Measurements from ENCODE around the gene MEGF8. TPM values are rescaled to one million over a fixed set of nuclear protein-coding genes. Genes with fewer than 3 reads are reported as not detected.

MEGF8 gene
- total RNA-seq, 4 donors from 2014 or later = 6.4 to 11.1 (median 10.3) TPM

DNA sequence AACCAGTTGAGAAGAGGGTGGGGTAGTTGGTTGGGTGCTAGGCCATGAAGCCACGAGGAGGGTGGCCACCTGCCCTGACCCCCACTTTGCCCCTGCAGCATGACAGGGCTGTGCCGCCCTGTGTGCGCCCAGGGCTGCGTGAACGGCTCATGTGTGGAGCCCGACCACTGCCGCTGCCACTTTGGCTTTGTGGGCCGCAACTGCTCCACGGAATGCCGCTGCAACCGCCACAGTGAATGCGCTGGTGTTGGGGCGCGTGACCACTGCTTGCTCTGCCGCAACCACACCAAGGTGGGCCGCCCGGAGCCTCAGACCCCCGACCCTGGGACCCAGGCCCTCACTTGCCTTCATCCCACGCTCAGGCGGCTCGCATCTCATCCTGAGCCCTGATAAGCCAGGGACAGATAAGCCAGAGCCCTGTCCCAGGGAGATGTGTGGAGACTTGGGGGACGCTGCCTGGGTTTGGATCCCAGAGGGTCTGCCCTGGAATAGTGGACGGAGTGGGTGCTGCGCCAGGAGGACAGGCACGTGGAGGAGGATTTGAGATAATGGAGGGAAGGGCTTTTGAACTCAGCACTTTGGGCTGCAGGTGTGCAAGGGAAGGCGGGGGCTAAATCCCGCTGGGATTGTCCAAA is 44.1 kb downstream of the MEGF8 start:
- 80% methylated on average over 4 to 8 of the region's 27 CpGs for WGBS, 2 donors
- no peak for DNase-seq
- H3K36me3 ChIP-seq = peaks cover 0 to 39% (median 0%) of the 10 kb centered on the region in 3 donors
- intact Hi-C loops (cut with DNase I) = no loop called here
- H3K27me3 ChIP-seq = no peaks in the 10 kb centered on the region
- H3K4me3 ChIP-seq = no peak overlapping the region
- TF ChIP-seq, protein P1, sequence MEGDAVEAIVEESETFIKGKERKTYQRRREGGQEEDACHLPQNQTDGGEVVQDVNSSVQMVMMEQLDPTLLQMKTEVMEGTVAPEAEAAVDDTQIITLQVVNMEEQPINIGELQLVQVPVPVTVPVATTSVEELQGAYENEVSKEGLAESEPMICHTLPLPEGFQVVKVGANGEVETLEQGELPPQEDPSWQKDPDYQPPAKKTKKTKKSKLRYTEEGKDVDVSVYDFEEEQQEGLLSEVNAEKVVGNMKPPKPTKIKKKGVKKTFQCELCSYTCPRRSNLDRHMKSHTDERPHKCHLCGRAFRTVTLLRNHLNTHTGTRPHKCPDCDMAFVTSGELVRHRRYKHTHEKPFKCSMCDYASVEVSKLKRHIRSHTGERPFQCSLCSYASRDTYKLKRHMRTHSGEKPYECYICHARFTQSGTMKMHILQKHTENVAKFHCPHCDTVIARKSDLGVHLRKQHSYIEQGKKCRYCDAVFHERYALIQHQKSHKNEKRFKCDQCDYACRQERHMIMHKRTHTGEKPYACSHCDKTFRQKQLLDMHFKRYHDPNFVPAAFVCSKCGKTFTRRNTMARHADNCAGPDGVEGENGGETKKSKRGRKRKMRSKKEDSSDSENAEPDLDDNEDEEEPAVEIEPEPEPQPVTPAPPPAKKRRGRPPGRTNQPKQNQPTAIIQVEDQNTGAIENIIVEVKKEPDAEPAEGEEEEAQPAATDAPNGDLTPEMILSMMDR (IDR thresholded peaks at IDR 0.05) = no peak
- H3K9me3 ChIP-seq = no peaks in the 10 kb centered on the region
- no peak overlapping the region for H3K27ac ChIP-seq
- H3K4me1 ChIP-seq = peaks cover 0 to 8% (median 0%) of the 10 kb centered on the region in 3 donors

DNA sequence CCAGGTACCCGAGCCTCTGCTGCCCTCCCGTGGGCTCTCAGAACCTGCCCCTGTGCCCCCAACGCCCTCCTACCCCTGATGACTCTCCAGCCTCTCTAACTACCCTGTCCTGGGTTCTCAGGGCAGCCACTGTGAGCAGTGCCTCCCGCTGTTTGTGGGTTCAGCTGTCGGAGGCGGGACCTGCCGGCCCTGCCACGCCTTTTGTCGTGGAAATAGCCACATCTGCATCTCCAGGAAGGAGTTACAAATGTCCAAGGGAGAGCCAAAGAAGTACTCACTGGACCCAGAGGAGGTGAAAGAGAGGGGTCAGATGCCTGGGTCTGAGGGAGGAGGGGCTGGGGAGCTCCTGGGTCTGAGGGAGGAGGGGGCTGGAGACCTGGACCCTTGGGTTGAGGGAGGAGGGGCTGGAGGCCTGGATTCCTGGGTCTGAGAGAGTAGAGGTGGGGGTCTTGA is 44.7 kb downstream of the MEGF8 start:
- DNase-seq = no peak
- Histone ChIP-seq H3K4me3 (no peak overlapping the region), H3K9me3 (no peaks in the 10 kb centered on the region), H3K27me3 (no peaks in the 10 kb centered on the region), H3K27ac (no peak overlapping the region), H3K4me1 (peaks cover 0 to 3% (median 0%) of the 10 kb centered on the region in 3 donors), H3K36me3 (peaks cover 0 to 43% (median 0%) of the 10 kb centered on the region in 3 donors)
- TF ChIP-seq, protein P1 (IDR thresholded peaks at IDR 0.05) = no peak
- TF ChIP-seq POLR2A (IDR thresholded peaks at IDR 0.05) = no peak
- intact Hi-C loops (cut with DNase I) = no loop called here
- 77% methylated on average over 3 of the region's 9 CpGs; no CpG with 5 or more reads in 1 of the 2 donors for WGBS, 2 donors

DNA sequence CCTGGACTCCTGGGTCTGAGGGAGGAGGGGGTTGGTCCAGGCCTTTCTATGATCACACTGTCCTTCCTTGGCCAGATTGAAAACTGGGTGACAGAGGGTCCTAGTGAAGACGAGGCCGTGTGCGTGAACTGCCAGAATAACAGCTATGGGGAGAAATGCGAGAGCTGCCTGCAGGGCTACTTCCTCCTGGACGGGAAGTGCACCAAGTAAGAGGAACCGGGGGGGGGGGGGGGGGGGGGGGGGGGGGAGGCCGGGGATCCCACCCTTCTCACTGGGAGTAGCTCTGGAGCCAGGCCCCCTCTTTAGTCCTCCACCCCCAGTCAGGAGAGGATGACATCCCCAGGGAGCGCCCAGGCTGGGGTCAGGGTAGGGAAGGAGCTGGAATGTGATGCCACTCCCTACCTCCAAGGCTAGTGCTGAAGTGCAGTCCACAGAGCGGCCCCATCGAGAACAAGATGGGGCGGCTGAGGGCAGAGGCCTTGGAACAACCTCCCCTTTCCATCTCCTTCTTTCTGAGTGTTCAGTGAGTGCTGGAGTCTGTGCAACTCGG is 45.3 kb downstream of the MEGF8 start:
- Histone ChIP-seq H3K36me3 (peaks cover 0 to 49% (median 0%) of the 10 kb centered on the region in 3 donors), H3K27ac (no peak overlapping the region), H3K4me3 (no peak overlapping the region), H3K27me3 (no peaks in the 10 kb centered on the region), H3K4me1 (no peaks in the 10 kb centered on the region), H3K9me3 (no peaks in the 10 kb centered on the region)
- intact Hi-C loops (cut with DNase I) = no loop called here
- WGBS, 2 donors = 89 to 100% methylated on average over 5 of the region's 12 CpGs
- TF ChIP-seq, protein P1 (IDR thresholded peaks at IDR 0.05) = no peak
- no peak for TF ChIP-seq POLR2A (IDR thresholded peaks at IDR 0.05)
- DNase-seq = no peak

DNA sequence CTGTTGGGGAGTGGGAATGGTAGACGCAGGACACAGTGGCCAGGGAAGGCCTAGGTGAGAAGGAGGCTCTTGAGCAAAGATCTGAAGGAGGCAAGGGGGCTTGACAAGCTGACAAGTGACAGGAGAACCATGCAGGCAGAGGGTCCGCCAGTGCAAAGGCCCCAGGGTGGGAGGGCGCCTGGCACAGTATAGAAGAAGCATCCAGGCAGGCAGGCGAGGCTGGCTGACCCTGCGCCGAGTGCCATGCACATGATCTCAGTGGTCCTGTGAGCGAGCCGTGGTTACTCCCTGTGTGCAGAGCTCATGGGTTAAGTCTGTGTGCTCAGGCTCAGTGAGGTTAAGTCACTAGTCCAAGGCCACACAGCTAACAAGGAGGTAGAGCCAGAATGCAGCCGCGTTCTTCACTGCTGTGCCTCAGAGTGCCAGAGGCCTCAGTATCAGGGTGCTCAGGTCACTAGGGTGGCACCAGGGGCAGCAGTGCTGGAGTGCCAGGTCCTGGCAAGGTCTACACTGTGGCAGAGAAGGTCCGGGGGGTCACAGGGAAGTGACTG is 49.5 kb downstream of the MEGF8 start:
- H3K36me3 ChIP-seq = peaks cover 0 to 54% (median 0%) of the 10 kb centered on the region in 3 donors
- TF ChIP-seq, protein P1 (IDR thresholded peaks at IDR 0.05) = no peak
- no peak for TF ChIP-seq POLR2A (IDR thresholded peaks at IDR 0.05)
- no peaks in the 10 kb centered on the region for H3K9me3 ChIP-seq
- no peaks in the 10 kb centered on the region for H3K27me3 ChIP-seq
- DNase-seq = no peak
- no peak overlapping the region for H3K27ac ChIP-seq
- 94 to 99% methylated on average over 8 of the region's 11 CpGs for WGBS, 2 donors
- H3K4me1 ChIP-seq = peaks cover 0 to 8% (median 0%) of the 10 kb centered on the region in 3 donors
- intact Hi-C loops (cut with DNase I) = no loop called here
- H3K4me3 ChIP-seq = no peak overlapping the region

Data from esophagus squamous epithelium (tissue), 5 donors.